HG02938 (cell line): ENCODE results near the gene PLPP4.

Source experiments
- ATAC-seq: cut with Tn5 transposase; IDR thresholded peaks from one replicate; pipeline ENCODE4 v1.9.1; 2021; ENCODE audit warnings: mild to moderate bottlenecking, moderate library complexity; ENCODE audit not compliant: unreplicated experiment

Gene PLPP4

GRCh38 chr10:120515741-120516140 lies 58.7 kb downstream of the PLPP4 start:
- ATAC-seq = no peak

GRCh38 chr10:120516426-120516825 lies 59.4 kb downstream of the PLPP4 start:
- ATAC-seq = no peak

GRCh38 chr10:120517196-120517595 lies 60.2 kb downstream of the PLPP4 start:
- ATAC-seq = no peak

GRCh38 chr10:120517881-120518484 lies 61.0 kb downstream of the PLPP4 start:
- no peak for ATAC-seq

GRCh38 chr10:120521880-120522279 lies 64.9 kb downstream of the PLPP4 start:
- ATAC-seq = no peak

- ATAC-seq = no peak
These were observed 70.7 kb downstream of the PLPP4 start for GRCh38 chr10:120527691-120528090.

- ATAC-seq = no peak
These were observed 73.7 kb downstream of the PLPP4 start for GRCh38 chr10:120530699-120531098.

- no peak for ATAC-seq
These were observed 81.1 kb downstream of the PLPP4 start for GRCh38 chr10:120538091-120538490.

GRCh38 chr10:120539076-120539475 lies 82.0 kb downstream of the PLPP4 start:
- ATAC-seq = no peak

GRCh38 chr10:120540486-120540885 lies 83.5 kb downstream of the PLPP4 start:
- no peak for ATAC-seq

- no peak for ATAC-seq
These were observed 85.0 kb downstream of the PLPP4 start for GRCh38 chr10:120541984-120542383.

GRCh38 chr10:120542591-120542990 lies 85.6 kb downstream of the PLPP4 start:
- ATAC-seq = no peak

- ATAC-seq = no peak
These were observed 86.3 kb downstream of the PLPP4 start for GRCh38 chr10:120543291-120543690.

- ATAC-seq = no peak
These were observed 91.2 kb downstream of the PLPP4 start for GRCh38 chr10:120548210-120548609.

GRCh38 chr10:120552262-120552661 lies 95.2 kb downstream of the PLPP4 start:
- no peak for ATAC-seq

- no peak for ATAC-seq
These were observed 96.9 kb downstream of the PLPP4 start for GRCh38 chr10:120553911-120554310.

GRCh38 chr10:120555436-120555835 lies 98.4 kb downstream of the PLPP4 start:
- ATAC-seq = no peak

- ATAC-seq = no peak
These were observed 99.0 kb downstream of the PLPP4 start for GRCh38 chr10:120555842-120556532.

- ATAC-seq = no peak
These were observed 100.3 kb downstream of the PLPP4 start for GRCh38 chr10:120557311-120557710.

- ATAC-seq = no peak
These were observed 102.8 kb downstream of the PLPP4 start for GRCh38 chr10:120559800-120560199.

GRCh38 chr10:120562956-120563355 lies 105.9 kb downstream of the PLPP4 start:
- ATAC-seq = no peak

GRCh38 chr10:120570418-120570817 lies 113.4 kb downstream of the PLPP4 start:
- ATAC-seq = no peak

- ATAC-seq = no peak
These were observed 114.2 kb downstream of the PLPP4 start for GRCh38 chr10:120571266-120571665.
